NCI-H1105 treated with DMSO at 0.1 percent for 48 hours (cell line): ENCODE results near the gene SIVA1.
A peak's percentile ranks its signal among the peaks of the same experiment; 100 is the strongest.
"Not testable (repeated sequence)": the region's sequence is repeated elsewhere in the genome, so short reads cannot be mapped to it uniquely, and the experiment has no call there.

ENCODE experiments used
- DNase-seq: peaks from one replicate; lab custom pipeline; 2025; lab: John Stamatoyannopoulos, UW

The SIVA1 gene

DNA sequence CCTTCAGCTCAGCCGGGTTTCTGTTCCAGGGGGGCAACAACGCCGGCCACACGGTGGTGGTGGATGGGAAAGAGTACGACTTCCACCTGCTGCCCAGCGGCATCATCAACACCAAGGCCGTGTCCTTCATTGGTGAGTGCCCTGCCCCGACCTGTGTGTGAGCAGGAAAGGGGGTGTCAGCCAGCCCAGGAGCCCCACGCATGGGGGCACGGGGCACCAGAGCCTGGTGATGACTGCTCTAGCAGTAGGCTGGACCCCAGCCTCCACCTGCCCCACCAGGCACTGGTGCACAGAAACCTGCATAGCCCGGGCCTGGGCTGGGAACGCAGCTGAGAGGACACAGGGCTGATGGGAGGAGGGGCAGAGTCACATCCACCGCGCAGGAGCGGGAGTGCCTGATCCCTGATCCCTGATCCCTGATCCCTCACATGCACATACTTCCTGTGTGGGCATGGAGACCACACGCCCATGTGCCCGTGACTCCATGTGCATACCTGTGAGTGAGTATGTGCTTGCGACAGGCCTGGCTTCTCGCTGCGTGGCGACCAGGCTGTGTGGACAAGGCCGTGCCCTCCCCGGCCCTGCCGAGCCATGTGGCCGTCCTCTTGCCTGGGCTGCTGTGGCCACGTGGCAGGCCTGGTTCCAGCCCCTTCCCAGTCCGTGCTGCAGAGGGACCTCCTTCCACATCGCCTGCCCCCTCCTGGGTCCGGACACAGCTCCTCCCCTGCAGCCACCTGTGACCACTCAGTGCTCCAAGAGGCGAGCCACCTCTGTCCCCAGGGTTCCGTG is 17.8 kb upstream of the SIVA1 start:
- DNase-seq, result no peak

DNA sequence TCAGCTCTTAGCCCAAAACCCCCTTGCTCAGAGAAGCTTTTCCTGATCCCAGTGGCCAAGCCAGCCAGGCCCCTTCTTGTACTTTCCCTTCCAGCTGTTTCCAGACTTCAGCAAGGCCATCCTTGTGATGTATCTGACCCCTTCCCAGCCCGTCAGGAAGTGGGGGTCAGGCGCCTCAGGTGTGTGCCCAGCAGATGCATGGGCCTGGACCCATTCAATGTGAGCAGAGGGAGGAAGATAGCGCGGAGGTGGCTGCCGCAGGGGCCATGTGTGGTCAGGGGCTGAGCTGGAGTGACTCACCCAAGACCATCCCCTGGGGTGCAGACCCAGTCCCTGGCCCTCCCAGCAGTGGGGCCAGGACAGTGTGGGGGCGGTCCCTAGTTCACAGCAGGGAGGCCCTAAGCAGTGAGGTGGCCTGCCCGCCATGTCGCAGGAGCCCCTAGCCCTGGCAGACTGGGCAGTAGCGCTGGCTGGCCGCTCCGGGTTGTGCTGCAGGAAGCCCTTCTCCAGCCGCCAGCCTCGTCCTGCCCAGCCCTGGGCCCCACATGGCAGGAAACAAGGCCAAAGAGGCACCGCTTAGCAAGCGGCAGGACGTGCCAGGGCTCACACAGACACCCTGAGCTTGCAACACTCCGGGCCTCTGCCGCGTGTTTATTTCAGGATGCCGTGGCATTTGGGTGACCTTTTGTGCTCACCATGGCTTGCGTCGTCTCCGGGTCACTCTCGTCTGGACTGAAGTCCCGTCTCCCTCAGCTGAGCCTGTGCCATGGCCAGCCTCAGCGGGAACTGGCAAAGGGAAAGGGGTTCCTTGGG is 16.9 kb upstream of the SIVA1 start:
- no peak for DNase-seq

DNA sequence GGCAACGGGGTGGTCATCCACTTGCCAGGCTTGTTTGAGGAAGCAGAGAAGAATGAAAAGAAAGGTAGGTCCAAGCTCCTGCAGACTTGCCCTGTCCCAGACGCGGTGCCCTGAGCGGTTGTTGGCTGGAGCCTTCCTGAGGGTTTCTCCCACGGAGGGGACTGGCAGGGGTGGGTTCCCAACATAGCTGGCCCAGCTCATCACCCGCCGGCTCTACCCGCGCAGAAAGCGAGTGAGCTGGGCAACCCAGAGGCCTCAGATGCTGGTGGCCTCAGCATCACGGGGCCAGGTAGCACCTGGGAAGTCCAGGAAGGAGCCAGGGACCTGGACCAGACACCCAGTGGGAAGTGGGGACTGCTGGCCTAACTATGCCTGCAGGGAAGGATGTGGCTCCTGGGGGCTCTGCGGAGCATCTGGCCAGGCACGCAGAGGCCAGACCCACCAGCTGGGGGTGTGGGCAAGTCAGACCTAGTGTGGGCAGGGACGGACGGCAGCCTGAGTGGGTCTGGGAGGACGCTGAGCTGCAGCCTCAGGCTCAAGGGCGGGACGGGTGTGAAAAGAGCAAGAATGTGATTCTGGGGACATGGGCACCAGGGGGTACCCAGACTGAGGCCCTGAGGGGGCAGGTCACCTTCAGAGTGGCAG is 14.4 kb upstream of the SIVA1 start:
- no peak for DNase-seq

DNA sequence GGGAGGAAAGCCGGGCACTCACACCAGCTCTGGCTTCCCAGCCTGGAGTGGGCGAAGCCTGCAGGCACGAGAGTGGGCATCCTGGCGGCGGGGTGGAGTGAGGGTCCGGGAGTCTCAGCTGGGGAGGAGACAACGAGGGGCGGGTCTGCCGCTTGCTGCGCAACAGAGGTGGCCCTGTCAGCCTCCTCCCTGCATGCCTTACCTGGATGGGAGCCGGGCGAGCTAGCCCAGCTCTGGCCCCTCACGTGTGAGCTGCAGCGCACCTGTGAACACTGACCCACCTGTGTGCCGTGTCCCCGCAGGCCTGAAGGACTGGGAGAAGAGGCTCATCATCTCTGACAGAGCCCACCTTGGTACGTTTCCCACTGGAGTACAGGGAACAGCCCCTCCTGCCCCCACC is 13.9 kb upstream of the SIVA1 start:
- no peak for DNase-seq

DNA sequence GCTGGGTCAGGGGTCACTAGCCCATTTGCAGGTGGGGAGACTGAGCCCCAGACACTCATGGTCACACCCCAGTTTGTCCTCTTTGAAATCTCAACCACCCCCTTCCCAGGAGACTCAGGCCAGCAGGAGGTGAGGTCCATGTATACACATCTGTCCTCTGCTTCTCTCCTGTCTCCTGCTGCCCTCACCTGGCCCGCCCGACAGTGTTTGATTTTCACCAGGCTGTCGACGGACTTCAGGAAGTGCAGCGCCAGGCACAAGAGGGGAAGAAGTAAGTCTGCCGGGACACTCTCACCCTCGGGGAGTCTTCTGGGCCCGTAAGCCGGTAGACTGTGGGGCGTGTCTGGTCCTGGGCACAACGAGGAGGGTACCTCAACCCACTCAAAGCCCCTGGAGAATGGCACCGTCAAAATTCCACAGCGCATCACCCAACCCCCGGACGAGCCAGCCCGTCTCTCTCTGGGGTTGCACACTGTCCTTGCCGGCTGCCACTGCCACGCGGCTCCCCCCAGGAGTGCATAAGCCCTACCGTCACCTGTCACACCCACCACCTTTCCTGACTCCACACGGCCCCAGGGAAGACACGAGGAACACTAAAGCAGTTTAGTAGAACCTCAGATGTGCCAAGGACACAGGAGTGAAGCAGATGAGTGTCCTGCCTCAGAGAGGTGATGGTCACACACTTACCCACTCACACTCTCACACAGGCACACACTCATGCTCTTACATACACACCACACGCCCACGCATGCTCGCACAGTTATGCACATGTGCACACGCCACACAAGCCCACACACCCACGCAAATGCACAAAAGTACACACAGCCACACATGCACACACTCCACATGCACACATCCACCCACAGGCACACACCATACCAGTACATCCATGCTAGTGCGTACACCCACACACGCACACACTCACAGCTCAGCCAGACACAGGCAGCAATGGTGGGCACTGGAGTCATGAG is 13.1 kb upstream of the SIVA1 start:
- no peak for DNase-seq

DNA sequence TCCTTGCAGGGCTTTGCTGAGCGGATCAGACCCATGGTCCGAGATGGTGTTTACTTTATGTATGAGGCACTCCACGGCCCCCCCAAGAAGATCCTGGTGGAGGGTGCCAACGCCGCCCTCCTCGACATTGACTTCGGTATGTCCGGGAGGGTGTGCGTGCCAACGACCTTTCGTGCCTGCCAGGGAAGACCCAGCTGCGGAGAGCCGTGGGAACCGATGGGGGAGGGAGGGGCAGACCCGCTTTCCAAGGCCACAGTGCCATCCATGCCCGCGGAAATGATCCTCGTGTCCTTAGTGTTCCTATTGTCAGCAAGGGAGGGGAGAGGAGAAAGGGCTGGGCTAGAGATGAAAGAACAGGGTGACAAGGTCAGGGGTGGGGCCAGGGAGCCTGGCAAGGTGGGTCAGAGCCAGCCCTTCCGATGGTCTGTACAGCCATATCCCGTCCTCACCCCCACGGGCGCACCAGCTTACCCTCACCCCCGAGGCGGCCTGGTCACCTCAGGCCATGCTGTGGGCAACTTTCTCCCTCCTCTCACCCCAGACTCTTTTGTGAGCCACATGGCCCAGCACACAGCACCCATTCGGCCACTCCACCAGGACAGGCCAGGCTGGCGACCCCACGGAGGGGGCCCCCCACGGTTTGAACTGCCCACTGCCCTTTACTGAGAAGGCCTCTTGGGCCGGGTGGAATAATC is 11.7 kb upstream of the SIVA1 start:
- DNase-seq, result no peak

DNA sequence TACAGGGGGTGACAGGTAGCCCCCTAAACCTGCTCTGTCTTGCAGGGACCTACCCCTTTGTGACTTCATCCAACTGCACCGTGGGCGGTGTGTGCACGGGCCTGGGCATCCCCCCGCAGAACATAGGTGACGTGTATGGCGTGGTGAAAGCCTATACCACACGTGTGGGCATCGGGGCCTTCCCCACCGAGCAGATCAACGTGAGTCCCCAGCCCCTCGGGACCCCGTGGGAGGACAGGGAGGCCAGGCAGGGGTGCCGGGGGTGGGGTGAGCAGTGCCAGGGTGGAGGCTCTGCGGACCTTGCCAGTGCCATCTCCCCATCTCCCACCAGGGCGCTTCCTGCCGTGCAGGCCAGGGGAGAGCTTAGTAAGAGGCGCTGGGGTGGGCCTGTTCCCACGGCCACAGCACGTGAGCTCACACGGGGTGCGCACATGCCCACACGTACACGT is 11.1 kb upstream of the SIVA1 start:
- no peak for DNase-seq

DNA sequence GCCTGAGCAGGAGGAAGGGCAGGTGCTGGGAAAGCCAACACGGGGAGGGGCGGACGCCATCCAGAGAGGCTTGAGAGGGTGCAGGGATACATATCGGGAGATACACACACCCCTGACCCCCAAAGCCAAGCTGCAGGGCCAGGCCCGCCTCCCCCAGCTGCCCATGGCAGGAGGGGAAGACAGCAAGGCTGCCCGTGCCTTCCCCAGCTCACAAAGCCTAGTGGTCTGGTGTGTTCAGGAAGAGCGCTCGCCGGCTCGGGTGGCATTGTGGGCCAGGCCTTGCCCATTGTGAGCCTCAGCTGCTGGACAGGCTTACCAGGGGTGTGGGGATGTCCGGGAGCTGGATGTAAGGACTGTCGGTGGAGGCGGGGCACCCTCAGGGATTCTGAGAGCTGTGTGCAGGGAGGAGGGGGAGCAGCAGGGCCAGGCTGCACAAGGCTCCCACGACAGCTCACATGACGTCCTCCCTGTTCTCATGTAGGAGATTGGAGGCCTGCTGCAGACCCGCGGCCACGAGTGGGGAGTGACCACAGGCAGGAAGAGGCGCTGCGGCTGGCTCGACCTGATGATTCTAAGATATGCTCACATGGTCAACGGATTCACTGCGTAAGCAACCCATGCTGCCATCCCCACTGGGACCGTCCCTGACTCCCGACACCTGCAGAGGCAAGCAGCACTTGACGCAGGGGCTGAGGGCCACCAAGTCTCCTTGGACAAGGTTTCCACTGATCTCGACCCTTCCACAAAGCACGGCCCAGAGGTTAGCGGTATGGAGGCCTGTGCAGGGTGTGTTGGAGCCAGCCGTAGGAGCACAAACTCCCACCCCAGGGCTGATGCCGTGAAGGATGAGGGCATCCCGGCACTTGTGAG is 10.1 kb upstream of the SIVA1 start:
- DNase-seq, result no peak

DNA sequence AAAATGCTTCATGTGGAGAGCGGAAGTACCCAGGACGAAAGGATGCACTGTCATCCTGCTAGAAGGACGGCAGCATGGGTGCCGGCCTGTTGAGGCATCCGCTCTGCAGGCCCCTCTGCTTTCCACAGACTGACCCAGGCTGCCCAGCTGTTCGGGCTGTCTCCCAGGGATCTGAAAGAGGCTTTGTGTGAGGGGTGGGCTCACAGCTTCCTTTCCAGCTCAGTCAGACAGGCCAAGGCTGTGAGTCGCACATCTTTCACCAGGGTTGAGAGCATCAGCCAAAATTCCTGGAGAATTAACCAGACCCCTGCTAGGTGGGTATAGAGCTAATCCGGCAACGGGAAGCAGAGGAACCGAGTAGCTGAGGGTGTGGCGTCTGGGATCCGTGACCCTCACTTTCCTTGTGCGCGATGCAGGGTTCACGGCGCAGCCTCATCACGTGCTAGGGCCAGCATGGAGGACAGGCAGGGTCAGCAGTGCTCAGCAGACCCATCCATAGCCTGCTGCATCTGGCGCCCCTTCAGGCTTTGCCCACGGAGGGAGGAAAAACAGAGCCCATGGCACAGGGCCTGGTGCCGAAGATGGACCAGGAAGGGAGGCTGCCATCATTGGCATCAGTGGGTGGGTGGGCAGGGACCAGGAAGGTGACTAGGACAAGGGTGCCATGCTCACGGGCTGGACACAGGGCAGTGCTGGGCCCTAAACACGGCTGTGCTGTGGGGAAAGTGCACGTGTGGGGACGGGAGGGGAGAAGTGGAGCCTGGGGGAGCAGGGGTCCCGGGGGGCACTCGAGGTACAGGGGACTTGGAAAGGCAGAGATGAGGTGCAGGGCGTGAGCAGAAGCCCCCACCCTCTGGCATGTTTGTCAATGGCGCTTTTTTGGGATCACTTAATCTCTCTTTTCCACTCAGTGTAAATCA is 9.2 kb upstream of the SIVA1 start:
- no peak for DNase-seq

DNA sequence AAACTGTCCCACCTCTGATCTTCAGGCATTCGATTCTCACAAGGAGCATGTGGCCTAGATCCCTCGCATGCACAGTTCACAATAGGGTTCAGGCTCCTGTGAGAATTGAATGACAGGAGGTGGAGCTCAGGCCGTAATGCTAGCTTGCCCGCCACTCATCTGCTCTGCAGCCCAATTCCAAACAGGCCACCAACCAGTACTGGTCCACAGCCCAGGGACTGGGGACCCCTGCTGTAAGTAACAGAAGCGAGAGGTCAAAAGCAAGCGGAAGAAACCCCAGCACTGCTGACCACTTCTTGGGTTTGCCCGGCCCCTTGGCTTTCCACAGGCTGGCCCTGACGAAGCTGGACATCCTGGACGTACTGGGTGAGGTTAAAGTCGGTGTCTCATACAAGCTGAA is 8.5 kb upstream of the SIVA1 start:
- DNase-seq, result no peak

DNA sequence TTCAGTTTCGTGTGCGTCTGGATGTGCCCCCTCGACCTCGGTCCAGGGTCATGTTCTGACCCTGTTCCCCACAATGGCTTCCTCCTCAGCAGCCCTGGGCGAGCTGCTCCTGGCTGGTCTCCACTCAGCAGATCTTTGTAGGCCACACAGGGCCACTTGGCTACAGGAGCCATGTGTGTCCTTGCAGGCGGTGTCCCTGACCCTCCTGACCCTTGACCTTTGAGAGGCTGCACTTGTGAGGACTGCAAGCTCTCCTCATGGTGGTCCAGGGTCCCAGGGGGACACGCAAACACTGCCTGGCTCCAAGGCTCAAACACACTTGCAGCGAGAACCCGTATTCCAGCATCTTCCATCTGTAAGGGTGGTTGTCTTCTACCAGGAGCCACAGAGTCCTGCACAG is 7.5 kb upstream of the SIVA1 start:
- DNase-seq, result no peak

DNA sequence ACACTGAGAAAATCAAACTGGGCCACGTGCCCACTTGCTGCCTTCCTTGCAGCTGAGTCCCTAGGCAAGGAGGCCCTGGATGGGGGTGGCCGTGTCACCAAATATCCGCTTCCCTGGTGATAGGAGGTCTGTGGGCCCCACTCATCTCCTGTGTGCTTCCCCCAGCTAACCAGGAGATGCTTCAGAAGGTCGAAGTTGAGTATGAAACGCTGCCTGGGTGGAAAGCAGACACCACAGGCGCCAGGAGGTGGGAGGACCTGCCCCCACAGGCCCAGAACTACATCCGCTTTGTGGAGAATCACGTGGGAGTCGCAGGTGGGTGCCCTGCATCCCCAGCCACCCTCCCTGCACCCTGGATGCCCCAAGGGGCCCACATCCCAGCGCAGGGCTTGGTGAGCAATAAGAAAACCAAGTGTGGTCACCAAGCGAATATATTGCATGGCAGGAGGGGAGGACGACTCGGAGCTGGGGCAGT is 6.8 kb upstream of the SIVA1 start:
- DNase-seq, result no peak

DNA sequence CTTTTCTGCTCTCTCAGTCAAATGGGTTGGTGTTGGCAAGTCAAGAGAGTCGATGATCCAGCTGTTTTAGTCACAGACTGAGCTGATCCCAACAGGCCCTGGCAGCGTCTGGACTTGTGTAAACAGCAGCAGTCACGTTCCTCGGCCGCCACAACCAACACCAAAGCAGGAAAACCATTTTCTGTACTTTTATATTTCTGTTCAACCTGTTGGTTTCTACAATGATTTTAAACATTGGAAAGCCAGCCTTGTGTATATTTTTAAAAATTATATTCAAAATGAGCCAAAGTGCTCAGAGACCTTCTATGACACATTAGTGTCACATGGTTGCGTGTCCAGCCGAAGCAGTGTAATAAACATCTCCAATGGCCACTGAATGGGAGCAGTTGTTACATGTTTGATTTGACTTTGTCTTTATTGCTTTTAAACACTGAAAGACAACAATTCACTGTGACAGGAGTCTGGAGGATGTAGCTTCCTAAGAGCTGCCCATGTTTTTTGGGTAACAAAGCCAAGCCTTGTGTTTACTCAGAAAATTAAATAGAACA is 5.9 kb upstream of the SIVA1 start:
- DNase-seq, result peak; percentile 58

DNA sequence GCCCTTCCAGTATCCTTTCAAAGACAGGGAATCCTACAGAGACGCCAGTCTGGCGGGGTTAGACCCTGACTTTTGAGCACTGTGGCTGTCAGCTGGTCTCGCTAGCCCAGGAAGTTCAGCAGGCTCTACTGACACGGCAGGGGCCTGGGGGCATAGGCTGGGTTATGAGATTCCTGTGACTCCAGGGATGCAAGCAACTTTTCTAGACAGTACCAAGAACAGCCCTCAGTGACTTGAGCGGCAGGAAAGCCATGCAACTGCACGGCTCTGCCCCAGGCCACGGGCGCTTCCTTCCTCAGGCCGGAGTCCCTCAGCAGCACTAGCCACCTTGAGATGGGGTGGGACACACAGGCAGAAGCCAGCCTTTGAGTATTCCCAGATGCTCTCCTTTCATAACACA is 5.1 kb upstream of the SIVA1 start:
- DNase-seq, result peak; percentile 20

DNA sequence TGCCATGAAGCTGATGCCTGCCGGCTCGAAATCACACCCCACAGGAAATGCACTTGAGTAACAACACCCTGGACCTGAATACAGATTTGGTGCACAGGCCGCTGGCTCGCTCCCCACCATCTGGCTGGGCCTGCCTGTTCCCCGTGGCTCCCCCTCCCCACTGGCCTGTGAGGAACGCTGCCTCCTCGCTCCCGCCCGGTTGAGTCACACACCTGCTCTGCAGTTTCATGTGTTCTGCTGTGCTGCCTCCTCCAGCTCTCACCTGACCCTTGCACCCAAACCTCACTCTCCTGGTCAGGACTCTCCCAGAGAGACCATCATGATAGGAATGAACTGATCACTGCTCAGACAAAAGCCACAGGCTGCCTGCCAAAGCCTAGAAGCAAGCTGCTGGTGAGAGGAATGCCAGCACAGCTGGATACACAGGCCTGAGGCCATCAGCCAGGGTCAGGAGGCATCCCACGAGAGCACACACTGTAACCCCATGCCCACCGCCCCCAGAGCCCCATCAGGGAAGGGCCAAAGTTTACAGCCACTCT is 3.8 kb upstream of the SIVA1 start:
- DNase-seq, result no peak

DNA sequence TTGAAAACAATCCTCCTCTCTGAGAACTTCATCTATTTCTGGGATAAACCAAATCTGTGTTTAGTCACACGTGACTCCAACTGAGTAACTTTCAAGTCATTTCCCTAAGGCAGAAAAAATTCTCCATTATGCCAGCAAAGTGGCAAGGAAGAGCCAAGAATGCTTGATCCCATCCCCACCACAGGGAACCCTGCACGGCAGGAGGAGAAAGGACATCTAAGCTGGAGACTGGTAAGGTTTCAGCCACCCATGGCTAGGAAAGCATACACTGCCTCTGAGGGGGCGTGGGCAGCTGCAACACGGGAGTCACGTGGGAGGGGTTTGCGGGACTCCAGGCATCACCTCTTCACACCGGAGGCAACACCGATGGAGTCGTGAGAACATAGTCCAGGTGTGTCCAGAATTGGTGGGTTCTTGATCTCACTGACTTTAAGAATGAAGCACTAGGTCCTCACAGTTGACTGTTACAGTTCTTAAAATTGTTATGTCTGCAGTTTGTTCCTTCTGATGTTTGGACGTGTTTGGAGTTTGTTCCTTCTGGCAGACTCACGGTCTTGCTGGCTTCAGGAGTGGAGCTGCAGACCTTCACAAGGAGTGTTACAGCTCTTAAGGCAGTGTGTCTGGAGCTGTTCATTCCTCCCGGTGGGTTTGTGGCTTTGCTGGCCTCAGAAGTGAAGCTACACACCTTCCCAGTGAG is 2.7 kb upstream of the SIVA1 start:
- DNase-seq, result no peak

DNA sequence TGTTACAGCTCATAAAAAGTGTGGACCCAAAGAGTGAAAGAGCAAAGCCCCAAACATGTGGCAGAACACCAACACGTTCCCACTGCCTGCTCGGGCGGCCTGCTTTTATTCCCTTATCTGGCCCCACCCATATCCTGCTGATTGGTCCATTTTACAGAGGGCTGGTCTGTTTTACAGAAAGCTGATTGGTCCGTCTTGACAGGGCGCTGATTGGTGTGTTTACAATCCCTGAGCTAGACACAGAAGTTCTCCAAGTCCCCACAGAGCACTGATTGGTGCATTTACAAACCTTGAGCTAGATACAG is 2.2 kb upstream of the SIVA1 start:
- not testable (repeated sequence) for DNase-seq
